Stimulated activated CD4-positive, alpha-beta T cell treated with anti-CD3 and anti-CD28 coated beads, Interleukin-2, amount 100 ng/mL, for 24 hours (primary cell): ENCODE data around the gene SLCO3A1.
A peak's percentile ranks its signal among the peaks of the same experiment; 100 is the strongest.

Source experiments
- DNase-seq, 2 donors: peaks; one replicate each; pipeline ENCODE4 v3.0.0-alpha.2; 2020

Gene SLCO3A1

GRCh38 chr15:92142242-92143232, 289.0 kb downstream of the SLCO3A1 start:
- no peak for DNase-seq

GRCh38 chr15:92143765-92144164, 290.3 kb downstream of the SLCO3A1 start:
- DNase-seq: no peak

GRCh38 chr15:92146511-92147150, 293.1 kb downstream of the SLCO3A1 start:
- no peak for DNase-seq

- no peak for DNase-seq
These were observed 295.5 kb downstream of the SLCO3A1 start for GRCh38 chr15:92149029-92149428.

GRCh38 chr15:92149465-92149864, 296.0 kb downstream of the SLCO3A1 start:
- no peak for DNase-seq

GRCh38 chr15:92151168-92151567, 297.7 kb downstream of the SLCO3A1 start:
- DNase-seq: no peak

- DNase-seq: no peak
These were observed 298.2 kb downstream of the SLCO3A1 start for GRCh38 chr15:92151741-92152140.

- DNase-seq: no peak
These were observed 299.5 kb downstream of the SLCO3A1 start for GRCh38 chr15:92152983-92153382.

GRCh38 chr15:92153620-92154019, 300.1 kb downstream of the SLCO3A1 start:
- DNase-seq: no peak

GRCh38 chr15:92155934-92156333, 302.4 kb downstream of the SLCO3A1 start:
- no peak for DNase-seq

- DNase-seq: no peak
These were observed 304.3 kb downstream of the SLCO3A1 start for GRCh38 chr15:92157666-92158298.

- DNase-seq: peak; percentile 36 to 38
These were observed 304.9 kb downstream of the SLCO3A1 start for GRCh38 chr15:92158426-92158825.

- DNase-seq: no peak
These were observed 306.0 kb downstream of the SLCO3A1 start for GRCh38 chr15:92159481-92159880.

- DNase-seq: no peak
These were observed 306.7 kb downstream of the SLCO3A1 start for GRCh38 chr15:92159906-92160841.

- DNase-seq: no peak
These were observed 307.6 kb downstream of the SLCO3A1 start for GRCh38 chr15:92161039-92161670.

GRCh38 chr15:92162657-92163056, 309.1 kb downstream of the SLCO3A1 start:
- DNase-seq: no peak

- no peak for DNase-seq
These were observed 310.1 kb downstream of the SLCO3A1 start for GRCh38 chr15:92163641-92164040.

- DNase-seq: no peak
These were observed 311.0 kb downstream of the SLCO3A1 start for GRCh38 chr15:92164327-92165000.

- DNase-seq: no peak
These were observed 311.5 kb downstream of the SLCO3A1 start for GRCh38 chr15:92165001-92165346.

GRCh38 chr15:92166029-92166428, 312.5 kb downstream of the SLCO3A1 start:
- no peak for DNase-seq

- DNase-seq: no peak
These were observed 313.4 kb downstream of the SLCO3A1 start for GRCh38 chr15:92166751-92167405.
